B cell (primary cell): ENCODE data around the gene IQCB1. TPM values are rescaled to one million over a fixed set of nuclear protein-coding genes. Genes with fewer than 3 reads are reported as not detected.
A peak's percentile ranks its signal among the peaks of the same experiment; 100 is the strongest.

Experiments
- ATAC-seq: fragments of 200-7000 bp; cut with Tn5 transposase; one replicate; pipeline ENCODE4 v1.10.0; 2021; ENCODE audit warnings: low read depth, mild to moderate bottlenecking, moderate number of reproducible peaks, moderate library complexity
- CTCF ChIA-PET: fragments of 350-600 bp; sonication (Branson Sonifier 250); formaldehyde crosslinking; loops from one replicate; lab custom pipeline; 2021; ENCODE audit warnings: antibody characterized with exemption, inconsistent platforms; lab: Charles Lee
- POLR2A ChIA-PET: fragments of 350-600 bp; sonication (Branson Sonifier 250); formaldehyde crosslinking; loops from one replicate; lab custom pipeline; 2021; ENCODE audit warnings: antibody characterized with exemption; lab: Charles Lee
- DNase-seq: peaks from one replicate; pipeline ENCODE4 v3.0.0; 2013
- H2AFZ ChIP-seq: 2 replicates; pipeline ENCODE4 v1.6.1; 2012; ENCODE audit warnings: mild to moderate bottlenecking, low read depth, low read length; ENCODE audit not compliant: insufficient read depth, poor library complexity, severe bottlenecking
- H3K27ac ChIP-seq, 2 donors: 1 replicate in 1 of 2; 2 replicates in 1 of 2; pipeline ENCODE4 v1.5.1; 2012 to 2013; ENCODE audit warnings: low read length in 2 of 2, mild to moderate bottlenecking in 2 of 2, moderate library complexity in 1 of 2
- H3K27me3 ChIP-seq, 4 experiments: fragments of 200-600 bp in 1 of 4; sonication (generic) in 1 of 4; replicated peaks in 1 of 4; 1 replicate in 2 of 4; 2 replicates in 2 of 4; pipeline versions ENCODE4 v1.6.1 to v1.7.0; 2013 to 2016; ENCODE audit warnings: low read length in 3 of 4, mild to moderate bottlenecking in 2 of 4, mixed read lengths in 1 of 4, moderate library complexity in 1 of 4; ENCODE audit not compliant: insufficient read depth in 4 of 4, control insufficient read depth in 3 of 4; ENCODE audit errors: control extremely low read depth in 1 of 4
- H3K36me3 ChIP-seq, 2 experiments: replicated peaks in 1 of 2; 1 replicate in 1 of 2; 2 replicates in 1 of 2; pipeline versions ENCODE4 v1.6.1 to v1.7.1; 2013; ENCODE audit warnings: low read length in 1 of 2; ENCODE audit not compliant: insufficient read depth in 2 of 2, control insufficient read depth in 1 of 2; ENCODE audit errors: control extremely low read depth in 1 of 2, extremely low read depth in 1 of 2
- H3K4me1 ChIP-seq, 2 donors: fragments of 200-600 bp in 1 of 2; sonication (generic) in 1 of 2; 1 replicate in 1 of 2; 2 replicates in 1 of 2; pipeline versions ENCODE4 v1.5.1 to v1.6.1; 2013 to 2017; ENCODE audit warnings: low read length in 2 of 2; ENCODE audit not compliant: control insufficient read depth in 2 of 2, insufficient read depth in 2 of 2
- H3K4me2 ChIP-seq: replicated peaks from 2 replicates; pipeline ENCODE3; 2012; ENCODE audit warnings: mild to moderate bottlenecking, low read depth, low read length; ENCODE audit not compliant: poor library complexity, severe bottlenecking
- H3K4me3 ChIP-seq, 5 experiments: fragments of 200-600 bp in 1 of 5; sonication (generic) in 1 of 5; 1 replicate in 3 of 5; 2 replicates in 2 of 5; pipeline versions ENCODE4 v1.5.1 to v1.7.0; 2011 to 2016; ENCODE audit warnings: low read length in 4 of 5, mild to moderate bottlenecking in 4 of 5, low read depth in 2 of 5, control low read depth in 1 of 5, moderate library complexity in 1 of 5; ENCODE audit not compliant: insufficient read depth in 1 of 5; ENCODE audit errors: control extremely low read depth in 1 of 5, extremely low read depth in 1 of 5
- H3K79me2 ChIP-seq: fragments of 200-600 bp; sonication (generic); one replicate; pipeline ENCODE4 v1.6.0; 2016; ENCODE audit warnings: low read length; ENCODE audit not compliant: control insufficient read depth, insufficient read depth
- H3K9ac ChIP-seq: fragments of 200-600 bp; sonication (generic); 2 replicates; pipeline ENCODE4 v1.6.1; 2017; ENCODE audit warnings: mild to moderate bottlenecking, low read length, moderate library complexity
- H3K9me3 ChIP-seq, 3 donors: one replicate each; pipeline versions ENCODE4 v1.6.1 to v1.7.1; 2013; ENCODE audit warnings: low read length in 2 of 3; ENCODE audit not compliant: control insufficient read depth in 2 of 3, insufficient read depth in 1 of 3; ENCODE audit errors: control extremely low read depth in 1 of 3
- H4K20me1 ChIP-seq: 2 replicates; pipeline ENCODE4 v1.6.0; 2012; ENCODE audit warnings: mild to moderate bottlenecking, low read length; ENCODE audit not compliant: insufficient read depth, control insufficient read depth, poor library complexity, severe bottlenecking
- H3K27ac Mint-ChIP-seq: one replicate; pipeline ENCODE4 v1.8.0; 2021; ENCODE audit warnings: mixed read lengths
- H3K27me3 Mint-ChIP-seq: one replicate; pipeline ENCODE4 v1.8.0; 2021; ENCODE audit warnings: mixed read lengths
- H3K4me1 Mint-ChIP-seq: one replicate; pipeline ENCODE4 v1.8.0; 2021; ENCODE audit warnings: mixed read lengths
- H3K4me3 Mint-ChIP-seq: one replicate; pipeline ENCODE4 v1.8.0; 2021; ENCODE audit warnings: mixed read lengths
- H3K9me3 Mint-ChIP-seq: one replicate; pipeline ENCODE4 v1.8.0; 2022; ENCODE audit warnings: mixed read lengths; ENCODE audit not compliant: insufficient read depth
- CTCF ChIP-seq: fragments of 200-600 bp; IDR thresholded peaks from one replicate; pipeline ENCODE4 v1.8.0; 2022; ENCODE audit warnings: antibody characterized with exemption, mild to moderate bottlenecking
- EZH2 ChIP-seq: IDR thresholded peaks from 2 replicates; pipeline ENCODE4 v1.6.1; 2012; ENCODE audit warnings: borderline replicate concordance, low read depth, mild to moderate bottlenecking, moderate library complexity, low read length; ENCODE audit not compliant: insufficient read depth, poor library complexity, severe bottlenecking
- WGBS: methylation state at CpG from one replicate; pipeline ENCODE4 v1.1.5; 2013; ENCODE audit warnings: missing lambda C conversion rate; ENCODE audit not compliant: insufficient coverage; 5-methylcytosine and 5-hydroxymethylcytosine counted together
- intact Hi-C: fragments of 100-400 bp; cut with micrococcal nuclease; formaldehyde crosslinking; loops from one replicate; pipeline ENCODE4 v1.10.0; 2022
- polyA plus RNA-seq: library from polyadenylated mRNA; depleted of rRNA; stranded (reverse); fragments of >200 nt; gene quantifications from 2 replicates; pipeline ENCODE4 v1.2.3, GENCODE V29; 2012
- total RNA-seq, 2 donors: library from RNA; stranded (reverse); fragments of 120-200 nt in 1 of 2; gene quantifications; 1 replicate in 1 of 2; 2 replicates in 1 of 2; pipeline versions ENCODE4 v1.2.3 to v1.2.4, GENCODE V29; 2013 to 2022

The IQCB1 gene
- total and polyA plus RNA-seq, 2 donors (not counting 1 experiment from before 2014, with no cell fraction given), result 32.0 to 54.6 TPM

DNA sequence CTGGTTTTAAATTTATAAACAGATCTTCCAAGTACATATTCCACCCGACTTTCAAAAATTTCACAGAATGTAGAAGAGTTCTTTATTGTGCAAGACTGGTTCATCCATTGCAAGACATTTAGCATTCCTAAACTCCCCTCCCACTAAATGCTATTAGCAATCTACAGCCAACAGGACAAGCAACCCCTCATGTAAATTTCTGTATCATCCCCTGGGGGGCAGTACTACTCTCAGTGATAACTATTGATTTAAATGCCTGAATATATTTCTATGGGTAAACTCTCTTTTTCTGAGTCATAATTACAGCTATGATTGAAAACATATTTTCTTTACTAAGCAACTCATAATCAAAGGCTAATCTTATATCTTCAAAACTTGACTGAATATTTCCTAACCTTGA, 48.6 kb upstream of the IQCB1 start:
- WGBS, result no CpG with 5 or more reads among the region's 1 CpG
- no peak overlapping the region for H3K9ac ChIP-seq
- H3K4me1 ChIP-seq, result no peaks in the 10 kb centered on the region
- H3K27ac ChIP-seq, result no peak overlapping the region
- peaks cover 24% of the 10 kb centered on the region for H3K79me2 ChIP-seq
- TF ChIP-seq EZH2 (no peak), CTCF (peak; percentile 62)
- peaks cover 22% of the 10 kb centered on the region for H4K20me1 ChIP-seq
- H3K4me3 Mint-ChIP-seq, result no peak overlapping the region
- no peak overlapping the region for H3K4me2 ChIP-seq
- intact Hi-C loops, result loop anchor here (1.0 to 2.0 kb wide), 3 partner anchors 209 to 376 kb away; no protein-coding TSS in a partner anchor
- no peak overlapping the region for H3K4me3 ChIP-seq
- no peaks in the 10 kb centered on the region for H3K27me3 ChIP-seq
- H3K9me3 ChIP-seq, result no peaks in the 10 kb centered on the region
- POLR2A ChIA-PET, result no interaction called here
- no peaks in the 10 kb centered on the region for H3K9me3 Mint-ChIP-seq
- H3K27ac Mint-ChIP-seq, result peak overlapping the region; percentile 1
- no peaks in the 10 kb centered on the region for H3K27me3 Mint-ChIP-seq
- ATAC-seq (no peak), DNase-seq (peak; percentile 27)
- H3K4me1 Mint-ChIP-seq, result peaks cover 16% of the 10 kb centered on the region
- CTCF ChIA-PET, result interaction anchor here (0.7 to 4.4 kb wide), 18 partner anchors 9 to 380 kb away, joined by 3 to 31 read pairs (median 3); partner anchors contain the start of gene CD86
- H3K36me3 ChIP-seq, result peaks cover 0 to 12% of the 10 kb centered on the region in 2 experiments
- H2AFZ ChIP-seq, result no peak overlapping the region

DNA sequence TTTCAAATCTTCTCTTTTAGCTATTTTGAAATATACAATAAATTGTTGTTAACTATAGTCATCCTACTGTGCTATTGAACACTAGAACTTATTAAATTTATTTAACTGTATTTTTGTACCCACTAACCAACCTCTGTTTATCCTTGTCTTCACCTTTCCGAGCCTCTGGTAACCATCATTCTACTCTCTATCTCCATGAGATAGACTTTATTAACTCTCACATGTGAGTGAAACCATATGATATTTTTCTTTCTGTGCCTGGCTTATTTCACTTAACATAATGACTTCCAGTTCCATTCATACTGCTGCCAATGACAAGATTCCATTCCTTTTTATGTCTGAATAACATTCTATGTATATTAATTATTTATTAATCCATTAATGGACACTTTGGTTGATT, 43.6 kb upstream of the IQCB1 start:
- WGBS, result no CpG with 5 or more reads among the region's 1 CpG
- no peak overlapping the region for H3K4me2 ChIP-seq
- H3K9me3 Mint-ChIP-seq, result no peaks in the 10 kb centered on the region
- peak overlapping the region; percentile 82 for H3K27ac Mint-ChIP-seq
- H3K4me1 ChIP-seq, result no peaks in the 10 kb centered on the region
- H3K27me3 ChIP-seq, result no peaks in the 10 kb centered on the region
- H3K79me2 ChIP-seq, result peaks cover 21% of the 10 kb centered on the region
- peaks cover 14% of the 10 kb centered on the region for H3K4me1 Mint-ChIP-seq
- H3K4me3 ChIP-seq, result no peak overlapping the region
- H3K27me3 Mint-ChIP-seq, result no peaks in the 10 kb centered on the region
- H4K20me1 ChIP-seq, result peaks cover 12% of the 10 kb centered on the region
- no peaks in the 10 kb centered on the region for H3K9me3 ChIP-seq
- ChIA-PET POLR2A (no interaction called here), CTCF (no interaction called here)
- intact Hi-C loops, result no loop called here
- ATAC-seq, result no peak
- no peak overlapping the region for H3K4me3 Mint-ChIP-seq
- DNase-seq, result no peak
- no peak overlapping the region for H3K9ac ChIP-seq
- H3K27ac ChIP-seq, result no peak overlapping the region
- no peak overlapping the region for H2AFZ ChIP-seq
- TF ChIP-seq EZH2, result no peak
- TF ChIP-seq CTCF, result no peak
- H3K36me3 ChIP-seq, result peaks cover 4 to 18% of the 10 kb centered on the region in 2 experiments
